CD4-positive, alpha-beta T cell (primary cell): ENCODE results near the gene UGP2. TPM values are rescaled to one million over a fixed set of nuclear protein-coding genes. Genes with fewer than 3 reads are reported as not detected.

Experiments used
- ATAC-seq: fragments of 200-7000 bp; cut with Tn5 transposase; one replicate; pipeline ENCODE4 v1.10.0; 2022; ENCODE audit warnings: mild to moderate bottlenecking; ENCODE audit not compliant: poor library complexity
- CTCF ChIA-PET: fragments of 350-600 bp; sonication (Branson Sonifier 250); formaldehyde crosslinking; loops from one replicate; lab custom pipeline; 2021; ENCODE audit warnings: antibody characterized with exemption, inconsistent platforms; lab: Charles Lee
- POLR2A ChIA-PET: fragments of 350-600 bp; sonication (Branson Sonifier 250); formaldehyde crosslinking; loops from one replicate; lab custom pipeline; 2021; ENCODE audit warnings: antibody characterized with exemption, inconsistent platforms; lab: Charles Lee
- DNase-seq, 14 experiments: peaks; one replicate each; pipeline ENCODE4 v3.0.0-alpha.2; 2013 to 2020; ENCODE audit warnings: mixed read lengths in 2 of 14
- H3K27ac ChIP-seq, 2 donors: one replicate each; pipeline versions ENCODE4 v1.5.1 to v1.7.0; 2013; ENCODE audit warnings: low read length in 2 of 2, low read depth in 1 of 2, mild to moderate bottlenecking in 1 of 2
- H3K27me3 ChIP-seq, 2 experiments: 1 replicate in 1 of 2; 2 replicates in 1 of 2; pipeline versions ENCODE4 v1.6.1 to v1.7.0; 2013; ENCODE audit warnings: low read length in 2 of 2, control low read depth in 1 of 2, mild to moderate bottlenecking in 1 of 2, moderate library complexity in 1 of 2; ENCODE audit not compliant: insufficient read depth in 2 of 2, control insufficient read depth in 1 of 2
- H3K36me3 ChIP-seq: one replicate; pipeline ENCODE4 v1.6.1; 2013; ENCODE audit warnings: low read length, control low read depth; ENCODE audit not compliant: insufficient read depth
- H3K4me1 ChIP-seq: one replicate; pipeline ENCODE4 v1.6.1; 2013; ENCODE audit warnings: low read length, control low read depth; ENCODE audit not compliant: insufficient read depth
- H3K4me3 ChIP-seq: one replicate; pipeline ENCODE4 v1.5.1; 2013; ENCODE audit warnings: mild to moderate bottlenecking, low read length, moderate library complexity
- H3K9me3 ChIP-seq, 2 experiments: 1 replicate in 1 of 2; 2 replicates in 1 of 2; pipeline versions ENCODE4 v1.6.1 to v1.7.0; 2013; ENCODE audit warnings: low read length in 2 of 2, mild to moderate bottlenecking in 2 of 2, control low read depth in 1 of 2, moderate library complexity in 1 of 2; ENCODE audit not compliant: control insufficient read depth in 1 of 2, insufficient read depth in 1 of 2
- H3K27ac Mint-ChIP-seq: one replicate; pipeline ENCODE4 v1.8.0; 2020; ENCODE audit warnings: mixed read lengths
- H3K27me3 Mint-ChIP-seq: one replicate; pipeline ENCODE4 v1.8.0; 2021; ENCODE audit warnings: mixed read lengths
- H3K36me3 Mint-ChIP-seq: one replicate; pipeline ENCODE4 v1.8.0; 2021; ENCODE audit warnings: low read depth, mixed read lengths
- H3K4me1 Mint-ChIP-seq: one replicate; pipeline ENCODE4 v1.8.0; 2021; ENCODE audit warnings: low read depth, mixed read lengths
- H3K4me3 Mint-ChIP-seq: one replicate; pipeline ENCODE4 v1.8.0; 2020; ENCODE audit warnings: mild to moderate bottlenecking, mixed read lengths
- H3K9me3 Mint-ChIP-seq: one replicate; pipeline ENCODE4 v1.8.0; 2020; ENCODE audit warnings: mixed read lengths
- CTCF ChIP-seq: fragments of 200-600 bp; IDR thresholded peaks from one replicate; pipeline ENCODE4 v1.8.0; 2022; ENCODE audit warnings: antibody characterized with exemption, mild to moderate bottlenecking
- intact Hi-C, 2 experiments: fragments of 100-400 bp; cut with DNase I in 1 of 2; cut with micrococcal nuclease in 1 of 2; formaldehyde crosslinking; loops; one replicate each; pipeline versions ENCODE4 v1.15.1 to v1.9.0; 2023 to 2025; cut with DNase I, micrococcal nuclease
- total RNA-seq, 174 experiments: library from RNA in 2 of 174; stranded (reverse) in 2 of 174; gene quantifications; one replicate each; pipeline ENCODE4 v1.2.3 and lab custom pipeline; 2021 to 2026

UGP2 gene
- total RNA-seq, 2 experiments from 2014 or later, result 47.1 to 53.2 TPM

GRCh38 chr2:63818271-63818670 is 23.4 kb upstream of the UGP2 start:
- POLR2A ChIA-PET, result interaction anchor here (0.5 kb wide), 1 partner anchor 18 kb away, joined by 3 read pairs; no protein-coding TSS in a partner anchor

DNA sequence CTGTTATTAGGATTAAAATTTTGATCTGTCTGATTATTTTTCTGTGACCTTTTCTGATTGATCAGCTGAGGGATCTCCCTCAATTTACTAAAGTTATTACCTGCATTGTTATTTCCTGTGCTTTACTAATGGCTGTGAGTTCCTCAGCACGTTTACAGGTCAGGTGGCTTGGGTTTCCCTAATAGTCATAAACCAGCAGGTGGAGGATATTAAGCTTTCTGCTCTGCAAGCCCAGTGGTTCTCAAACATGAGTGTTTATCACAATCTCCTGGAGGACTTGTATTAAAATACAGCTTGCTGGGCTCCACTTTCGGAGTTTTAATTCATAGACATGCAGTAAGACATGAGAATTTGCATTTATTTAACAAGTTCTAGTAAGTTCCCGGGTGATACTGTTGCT is 22.4 kb upstream of the UGP2 start:
- ATAC-seq (no peak), DNase-seq (no peak)
- H3K27ac ChIP-seq, result no peak overlapping the region
- Mint-ChIP-seq H3K4me1 (no peaks in the 10 kb centered on the region), H3K36me3 (no peaks in the 10 kb centered on the region), H3K9me3 (no peaks in the 10 kb centered on the region), H3K27me3 (peaks cover 5% of the 10 kb centered on the region), H3K4me3 (no peak overlapping the region), H3K27ac (no peak overlapping the region)
- no peak for TF ChIP-seq CTCF
- H3K36me3 ChIP-seq, result no peaks in the 10 kb centered on the region
- intact Hi-C loops, result no loop called here
- POLR2A ChIA-PET, result interaction anchor here (1.5 kb wide), 1 partner anchor 17 kb away, joined by 3 read pairs; no protein-coding TSS in a partner anchor
- H3K4me1 ChIP-seq, result no peaks in the 10 kb centered on the region
- no peak overlapping the region for H3K4me3 ChIP-seq
- H3K9me3 ChIP-seq, result no peaks in the 10 kb centered on the region
- H3K27me3 ChIP-seq, result no peaks in the 10 kb centered on the region
- CTCF ChIA-PET, result interaction anchor here (0.6 to 1.9 kb wide), 4 partner anchors 18 to 1304 kb away, joined by 3 to 7 read pairs (median 4); no protein-coding TSS in a partner anchor

More at GRCh38 chr2:63818271-63818670, 23.4 kb upstream of the UGP2 start:
- intact Hi-C loops, result no loop called here
- DNase-seq (no peak), ATAC-seq (no peak)
- Histone ChIP-seq H3K4me3 (no peak overlapping the region), H3K27me3 (no peaks in the 10 kb centered on the region), H3K27ac (no peak overlapping the region), H3K4me1 (no peaks in the 10 kb centered on the region), H3K36me3 (no peaks in the 10 kb centered on the region), H3K9me3 (no peaks in the 10 kb centered on the region)
- H3K4me3 Mint-ChIP-seq, result no peak overlapping the region
- no peak for TF ChIP-seq CTCF
- no peaks in the 10 kb centered on the region for H3K4me1 Mint-ChIP-seq
- H3K36me3 Mint-ChIP-seq, result no peaks in the 10 kb centered on the region
- no peaks in the 10 kb centered on the region for H3K27me3 Mint-ChIP-seq
- no peak overlapping the region for H3K27ac Mint-ChIP-seq
- no peaks in the 10 kb centered on the region for H3K9me3 Mint-ChIP-seq
- CTCF ChIA-PET, result no interaction called here

DNA sequence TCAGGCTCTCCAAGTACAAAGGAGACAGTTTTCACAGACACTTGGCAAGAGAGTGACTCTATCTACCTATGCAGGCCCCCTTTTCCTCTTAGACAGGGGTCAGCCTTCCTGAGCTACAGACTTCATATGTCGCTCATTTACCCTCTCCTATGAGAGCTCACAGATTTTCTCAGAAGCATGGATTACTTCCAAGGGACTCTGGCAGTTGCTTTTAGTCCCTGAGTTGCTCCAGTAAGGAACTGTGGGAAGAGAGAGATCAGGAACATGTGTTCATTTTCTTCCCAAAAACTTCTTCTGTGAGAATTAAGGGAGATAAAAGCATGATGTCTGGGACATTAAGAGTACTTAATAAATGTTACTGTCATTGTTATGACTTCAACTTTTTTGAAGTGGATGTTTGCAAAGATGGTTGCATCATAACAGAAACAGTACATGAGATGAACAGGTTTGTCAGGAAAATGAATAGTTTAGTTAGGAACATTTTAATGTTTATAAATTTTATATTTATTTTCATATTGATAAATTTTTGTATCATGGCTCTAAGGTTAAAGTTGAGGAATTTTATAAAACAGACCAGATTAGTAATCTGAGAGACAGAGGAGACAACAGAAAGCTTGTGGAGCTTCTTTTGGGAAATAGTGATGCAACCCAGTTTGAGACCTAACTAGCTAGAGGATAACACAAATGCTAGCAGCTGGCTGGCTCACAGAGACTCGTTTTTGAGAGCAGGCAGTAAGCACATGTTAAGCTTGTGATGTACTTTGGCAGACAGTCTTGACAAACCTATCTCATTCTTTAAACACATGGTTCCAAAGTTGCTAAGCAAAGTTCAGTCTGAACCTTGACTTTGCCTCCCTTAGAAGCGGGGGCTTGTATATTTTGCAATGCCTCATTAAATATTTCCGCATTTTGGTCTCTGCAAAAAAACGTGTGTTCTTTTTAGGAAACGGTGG is 21.7 kb upstream of the UGP2 start:
- no peak for DNase-seq
- H3K27ac ChIP-seq, result no peak overlapping the region
- CTCF ChIA-PET, result interaction anchor here (0.5 to 1.9 kb wide), 3 partner anchors 19 to 717 kb away, joined by 3 to 7 read pairs (median 4); no protein-coding TSS in a partner anchor
- no peaks in the 10 kb centered on the region for H3K4me1 Mint-ChIP-seq
- H3K27ac Mint-ChIP-seq, result no peak overlapping the region
- no peaks in the 10 kb centered on the region for H3K27me3 ChIP-seq
- peaks cover 6% of the 10 kb centered on the region for H3K27me3 Mint-ChIP-seq
- H3K9me3 Mint-ChIP-seq, result no peaks in the 10 kb centered on the region
- no peak for ATAC-seq
- no peaks in the 10 kb centered on the region for H3K9me3 ChIP-seq
- TF ChIP-seq CTCF, result no peak
- no peaks in the 10 kb centered on the region for H3K36me3 ChIP-seq
- H3K4me3 ChIP-seq, result no peak overlapping the region
- no peaks in the 10 kb centered on the region for H3K4me1 ChIP-seq
- no peak overlapping the region for H3K4me3 Mint-ChIP-seq
- H3K36me3 Mint-ChIP-seq, result no peaks in the 10 kb centered on the region
- intact Hi-C loops, result no loop called here
- POLR2A ChIA-PET, result interaction anchor here (1.5 kb wide), 1 partner anchor 18 kb away, joined by 3 read pairs; no protein-coding TSS in a partner anchor
